Skeletal muscle satellite cell (primary cell): ENCODE results near the gene CDHR3.

Experiments
- H3K27me3 ChIP-seq: 2 replicates; pipeline ENCODE4 v1.7.0; 2013; ENCODE audit warnings: low read length; ENCODE audit not compliant: control insufficient read depth, insufficient read depth
- H3K36me3 ChIP-seq: 2 replicates; pipeline ENCODE4 v1.7.0; 2013; ENCODE audit warnings: mild to moderate bottlenecking, control low read depth, low read length; ENCODE audit not compliant: insufficient read depth
- H3K4me1 ChIP-seq: 2 replicates; pipeline ENCODE4 v1.7.0; 2013; ENCODE audit warnings: low read length; ENCODE audit not compliant: control insufficient read depth, insufficient read depth
- H3K4me2 ChIP-seq: 2 replicates; pipeline ENCODE4 v1.7.0; 2013; ENCODE audit warnings: mild to moderate bottlenecking, low read length
- H3K4me3 ChIP-seq: 2 replicates; pipeline ENCODE4 v1.7.0; 2013; ENCODE audit warnings: low read length
- H3K9ac ChIP-seq: 2 replicates; pipeline ENCODE4 v1.7.0; 2013; ENCODE audit warnings: mild to moderate bottlenecking, low read depth, low read length, moderate library complexity
- H3K9me3 ChIP-seq: replicated peaks from 2 replicates; pipeline ENCODE4 v1.7.0; 2013; ENCODE audit warnings: mild to moderate bottlenecking, control low read depth, low read length

Gene CDHR3

DNA sequence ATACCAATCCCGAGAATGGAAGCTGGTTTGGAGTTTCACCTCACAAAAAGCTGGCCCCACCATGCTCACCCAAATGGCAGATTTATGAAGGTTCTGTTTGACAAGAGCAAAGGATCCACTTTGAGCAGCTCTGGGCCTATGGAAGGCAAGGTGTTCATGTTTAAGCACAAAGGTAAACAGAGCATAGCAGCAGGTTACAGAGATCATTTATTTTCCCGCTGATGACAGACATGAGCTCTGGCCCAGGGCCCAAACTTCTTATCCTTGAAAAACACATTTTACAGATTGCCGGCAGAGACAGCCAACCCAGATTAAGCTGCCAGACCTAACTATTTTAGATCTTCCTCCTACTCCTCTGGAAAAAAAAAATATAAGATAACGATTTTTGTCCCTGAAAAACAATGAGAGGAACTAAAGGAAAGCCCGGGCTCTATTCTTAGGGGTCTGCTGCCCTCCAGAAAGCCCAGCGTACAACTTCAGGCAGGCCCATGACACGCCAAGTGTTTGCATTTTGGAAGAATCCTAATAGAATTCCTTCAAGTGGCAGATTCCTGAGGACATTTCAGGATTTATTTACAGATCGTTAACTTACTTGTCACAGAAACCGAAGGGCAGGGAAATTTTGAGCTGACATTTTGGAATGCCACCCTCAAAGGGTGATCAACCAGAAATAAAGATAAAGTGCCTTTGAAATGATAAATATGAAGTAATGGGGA, 109.1 kb downstream of the CDHR3 start:
- peaks cover 10% of the 10 kb centered on the region for H3K4me1 ChIP-seq
- H3K36me3 ChIP-seq = no peaks in the 10 kb centered on the region
- no peak overlapping the region for H3K4me2 ChIP-seq
- no peak overlapping the region for H3K4me3 ChIP-seq
- H3K9ac ChIP-seq = no peak overlapping the region
- no peaks in the 10 kb centered on the region for H3K9me3 ChIP-seq
- H3K27me3 ChIP-seq = peaks cover 5% of the 10 kb centered on the region

DNA sequence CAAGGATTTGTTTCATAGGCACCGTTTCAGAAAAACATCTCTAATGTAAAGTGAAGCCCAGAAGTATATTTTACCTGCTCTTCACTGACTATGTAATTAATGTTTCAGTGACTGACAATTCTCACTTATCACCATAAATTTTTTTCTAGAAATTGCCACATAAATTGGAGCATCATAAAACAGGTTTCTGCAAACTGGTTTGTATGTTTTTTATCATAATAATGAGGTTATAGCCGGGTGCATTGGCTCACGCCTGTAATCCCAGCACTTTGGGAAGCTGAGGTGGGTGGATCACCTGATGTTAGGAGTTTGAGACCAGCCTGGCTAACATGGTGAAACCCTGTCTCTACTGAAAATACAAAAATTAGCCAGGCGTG, 109.6 kb downstream of the CDHR3 start:
- H3K4me1 ChIP-seq = peaks cover 10% of the 10 kb centered on the region

DNA sequence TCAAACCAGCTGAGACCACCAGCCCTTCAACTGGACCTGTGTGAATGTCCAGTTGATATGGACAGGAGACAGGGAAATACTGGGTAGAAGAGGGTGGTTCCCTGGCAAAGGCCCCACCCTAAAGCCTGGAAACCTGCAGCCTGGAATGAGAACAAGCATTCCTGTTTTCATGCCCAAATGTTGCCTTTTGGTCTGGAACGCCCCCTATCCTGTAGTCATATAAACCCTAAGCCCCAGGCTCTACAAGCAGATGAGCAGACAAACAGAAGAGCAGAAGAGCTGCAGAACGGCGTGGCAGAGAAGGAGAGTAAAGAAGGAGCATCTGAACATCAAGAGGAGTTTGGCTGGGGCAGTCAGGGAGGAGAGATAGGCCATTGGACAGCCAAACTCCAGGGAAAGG, 110.6 kb downstream of the CDHR3 start:
- peaks cover 5% of the 10 kb centered on the region for H3K27me3 ChIP-seq
- no peak overlapping the region for H3K9ac ChIP-seq
- H3K36me3 ChIP-seq = no peaks in the 10 kb centered on the region
- H3K4me1 ChIP-seq = peaks cover 6% of the 10 kb centered on the region
- H3K4me2 ChIP-seq = no peak overlapping the region
- no peak overlapping the region for H3K4me3 ChIP-seq
- no peaks in the 10 kb centered on the region for H3K9me3 ChIP-seq

More for the DNA sequence above, 109.6 kb downstream of the CDHR3 start:
- Histone ChIP-seq H3K36me3 (no peaks in the 10 kb centered on the region), H3K4me3 (no peak overlapping the region), H3K9me3 (no peaks in the 10 kb centered on the region), H3K4me2 (no peak overlapping the region), H3K27me3 (peaks cover 5% of the 10 kb centered on the region), H3K9ac (no peak overlapping the region)

DNA sequence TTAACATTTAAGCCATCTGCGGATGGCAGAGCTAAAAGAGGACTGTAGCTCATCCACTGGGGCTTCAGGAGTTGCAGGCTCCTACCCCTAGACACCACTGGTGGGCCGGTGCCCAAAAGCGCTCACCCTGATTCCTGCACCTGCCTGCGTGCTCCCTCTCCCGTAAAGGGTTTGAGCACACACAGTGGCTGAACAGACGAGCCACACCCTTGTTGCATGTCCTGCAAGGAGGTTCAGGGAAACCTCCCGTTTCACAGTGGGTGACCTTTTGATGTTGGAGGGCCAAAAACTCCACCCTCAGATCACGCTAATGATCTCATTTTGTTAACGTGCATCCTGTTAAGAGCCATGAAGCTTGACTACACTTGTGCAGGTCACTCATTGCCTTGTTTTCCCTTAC, 111.2 kb downstream of the CDHR3 start:
- Histone ChIP-seq H3K4me2 (no peak overlapping the region), H3K9me3 (no peaks in the 10 kb centered on the region), H3K4me3 (no peak overlapping the region), H3K9ac (no peak overlapping the region), H3K27me3 (peaks cover 5% of the 10 kb centered on the region), H3K36me3 (no peaks in the 10 kb centered on the region), H3K4me1 (peaks cover under 1% of the 10 kb centered on the region)

DNA sequence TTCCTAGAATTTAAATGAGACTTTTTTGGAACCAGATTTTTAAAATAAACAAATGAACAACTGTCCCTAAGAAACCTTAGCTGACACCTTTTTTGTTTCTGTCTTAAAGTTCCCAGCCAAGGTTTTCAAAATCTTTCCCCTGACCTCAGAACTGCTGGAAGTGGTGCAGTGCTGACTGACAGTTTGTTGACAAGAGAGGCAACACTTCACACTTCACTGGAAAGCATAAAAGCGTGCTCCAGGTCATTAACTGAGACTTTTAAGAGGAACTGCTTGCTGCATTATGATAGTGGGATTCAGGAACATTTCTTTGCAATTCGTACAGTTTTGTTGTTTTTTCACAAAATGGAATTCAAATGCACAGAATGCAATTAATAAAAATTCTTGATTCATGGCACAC, 112.9 kb downstream of the CDHR3 start:
- Histone ChIP-seq H3K9ac (no peak overlapping the region), H3K4me2 (no peak overlapping the region), H3K4me1 (no peaks in the 10 kb centered on the region), H3K9me3 (no peaks in the 10 kb centered on the region), H3K4me3 (no peak overlapping the region), H3K36me3 (no peaks in the 10 kb centered on the region), H3K27me3 (peaks cover 5% of the 10 kb centered on the region)

DNA sequence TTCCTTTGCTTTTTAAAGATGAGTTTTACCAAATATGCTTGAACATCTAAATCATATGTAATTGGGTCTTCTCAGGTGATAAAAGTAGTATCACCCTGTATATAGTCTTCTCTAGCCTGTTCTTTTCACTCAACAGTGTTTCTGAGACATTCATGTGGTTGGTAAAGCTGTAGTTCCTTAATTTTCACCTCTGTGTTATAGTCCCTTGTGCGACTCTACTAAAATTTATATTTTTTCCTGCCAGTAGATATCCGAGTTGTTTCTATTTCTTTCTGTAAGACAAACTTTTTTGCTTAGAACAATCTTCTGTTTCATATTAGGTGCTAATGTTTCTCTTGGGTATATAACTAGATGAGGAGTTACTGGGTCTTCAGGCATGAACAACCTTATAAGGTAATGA, 113.5 kb downstream of the CDHR3 start:
- Histone ChIP-seq H3K9me3 (no peaks in the 10 kb centered on the region), H3K4me3 (no peak overlapping the region), H3K27me3 (peaks cover 5% of the 10 kb centered on the region), H3K4me1 (no peaks in the 10 kb centered on the region), H3K9ac (no peak overlapping the region), H3K4me2 (no peak overlapping the region), H3K36me3 (no peaks in the 10 kb centered on the region)

DNA sequence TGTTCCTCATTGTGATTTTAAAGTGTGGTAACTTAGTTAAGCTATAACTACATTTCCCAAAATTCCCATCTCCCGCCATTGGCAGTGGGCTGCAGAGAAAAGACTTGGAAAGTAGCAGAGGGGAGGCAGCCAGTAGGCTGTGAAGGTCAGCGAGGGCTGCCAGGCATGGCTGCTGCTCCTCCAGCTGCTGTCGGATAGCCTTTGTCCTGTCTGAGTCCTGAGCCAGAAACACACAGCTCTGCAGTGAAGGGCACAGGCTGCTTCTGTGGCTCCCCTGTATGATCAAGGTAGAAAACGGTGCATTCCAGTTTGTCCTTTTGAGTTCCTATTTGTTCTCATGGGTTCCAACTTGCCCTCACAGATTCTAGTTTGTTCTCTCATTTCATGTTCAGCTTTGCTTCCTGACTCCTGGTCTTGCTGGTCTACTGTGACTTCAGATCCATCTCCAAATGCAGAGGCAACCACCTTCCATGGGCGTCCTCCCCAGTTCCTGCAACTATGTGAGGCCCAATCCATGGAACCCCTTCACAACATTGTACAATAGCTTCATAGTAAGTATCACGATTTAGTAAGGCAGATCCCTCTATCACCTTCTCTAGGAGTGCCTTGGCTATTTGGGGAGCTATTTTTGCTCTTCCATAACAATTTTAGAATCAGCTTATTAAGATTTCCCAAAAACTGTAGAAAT, 117.4 kb downstream of the CDHR3 start:
- no peaks in the 10 kb centered on the region for H3K9me3 ChIP-seq
- H3K27me3 ChIP-seq = no peaks in the 10 kb centered on the region
- H3K9ac ChIP-seq = no peak overlapping the region
- no peaks in the 10 kb centered on the region for H3K4me1 ChIP-seq
- H3K36me3 ChIP-seq = no peaks in the 10 kb centered on the region
- no peak overlapping the region for H3K4me3 ChIP-seq
- no peak overlapping the region for H3K4me2 ChIP-seq

DNA sequence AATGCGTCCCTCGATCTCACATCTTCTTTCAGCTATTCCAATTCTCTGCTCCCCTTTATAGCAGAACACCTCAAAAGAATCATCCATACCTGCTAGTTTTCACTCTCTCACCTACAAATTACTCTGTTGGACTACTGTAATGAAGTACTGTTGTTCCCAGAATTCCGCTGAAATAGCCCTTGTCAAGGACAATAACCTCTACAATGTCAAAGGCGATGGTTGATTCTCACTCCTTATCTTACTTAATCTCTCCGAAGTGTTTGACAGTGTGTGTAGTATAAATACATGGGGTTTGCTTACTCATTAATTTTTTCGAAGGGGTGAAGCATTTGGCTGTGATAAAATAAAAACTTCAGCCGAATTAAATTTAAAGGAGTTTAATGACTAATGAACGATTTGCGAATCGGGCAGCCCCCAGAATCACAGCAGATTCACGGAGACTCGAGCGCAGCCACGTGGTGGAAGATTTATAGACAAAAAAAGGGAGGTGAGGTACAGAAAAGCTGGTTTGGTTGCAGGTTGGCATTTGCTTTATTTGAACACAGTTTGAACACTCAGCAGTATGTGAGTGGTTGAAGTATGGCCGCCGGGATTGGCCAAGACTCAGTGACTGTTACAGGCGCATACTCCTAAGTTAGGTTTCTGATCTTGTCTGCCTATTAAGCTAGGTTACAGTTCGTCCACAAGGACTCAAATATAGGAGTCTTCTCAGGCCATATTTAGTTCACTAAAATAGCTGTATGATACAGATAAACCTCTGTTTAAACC, 119.2 kb downstream of the CDHR3 start:
- no peak overlapping the region for H3K4me2 ChIP-seq
- H3K27me3 ChIP-seq = no peaks in the 10 kb centered on the region
- H3K4me1 ChIP-seq = no peaks in the 10 kb centered on the region
- no peaks in the 10 kb centered on the region for H3K9me3 ChIP-seq
- H3K36me3 ChIP-seq = no peaks in the 10 kb centered on the region
- H3K9ac ChIP-seq = no peak overlapping the region
- no peak overlapping the region for H3K4me3 ChIP-seq
